ENCODE results near the gene HINT3.
"Not testable (repeated sequence)": the region's sequence is repeated elsewhere in the genome, so short reads cannot be mapped to it uniquely, and the experiment has no call there.

HINT3 gene

DNA sequence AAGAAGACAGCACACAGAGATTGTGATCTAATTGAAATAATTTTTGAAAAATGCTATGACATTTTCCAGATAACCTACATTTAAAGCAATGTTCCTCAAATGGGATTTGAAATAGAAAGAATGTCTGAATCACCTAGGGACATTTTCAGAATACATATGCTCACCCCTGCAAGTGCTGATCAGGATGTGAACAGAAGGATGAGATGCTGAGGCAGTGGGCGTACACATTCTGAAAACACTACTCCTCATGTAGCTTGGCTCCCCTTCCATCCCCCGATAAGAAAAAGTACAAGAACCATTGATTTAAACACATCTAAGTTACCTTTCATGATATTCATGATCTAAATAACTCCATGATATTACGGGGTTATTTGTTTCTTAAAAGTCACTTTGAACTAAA lies 29.9 kb upstream of the HINT3 start:
- H3K4me3 ChIP-seq (ENCODE audit: low read depth, low read length), result no peak overlapping the region
- TF ChIP-seq, protein P1, sequence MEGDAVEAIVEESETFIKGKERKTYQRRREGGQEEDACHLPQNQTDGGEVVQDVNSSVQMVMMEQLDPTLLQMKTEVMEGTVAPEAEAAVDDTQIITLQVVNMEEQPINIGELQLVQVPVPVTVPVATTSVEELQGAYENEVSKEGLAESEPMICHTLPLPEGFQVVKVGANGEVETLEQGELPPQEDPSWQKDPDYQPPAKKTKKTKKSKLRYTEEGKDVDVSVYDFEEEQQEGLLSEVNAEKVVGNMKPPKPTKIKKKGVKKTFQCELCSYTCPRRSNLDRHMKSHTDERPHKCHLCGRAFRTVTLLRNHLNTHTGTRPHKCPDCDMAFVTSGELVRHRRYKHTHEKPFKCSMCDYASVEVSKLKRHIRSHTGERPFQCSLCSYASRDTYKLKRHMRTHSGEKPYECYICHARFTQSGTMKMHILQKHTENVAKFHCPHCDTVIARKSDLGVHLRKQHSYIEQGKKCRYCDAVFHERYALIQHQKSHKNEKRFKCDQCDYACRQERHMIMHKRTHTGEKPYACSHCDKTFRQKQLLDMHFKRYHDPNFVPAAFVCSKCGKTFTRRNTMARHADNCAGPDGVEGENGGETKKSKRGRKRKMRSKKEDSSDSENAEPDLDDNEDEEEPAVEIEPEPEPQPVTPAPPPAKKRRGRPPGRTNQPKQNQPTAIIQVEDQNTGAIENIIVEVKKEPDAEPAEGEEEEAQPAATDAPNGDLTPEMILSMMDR (IDR thresholded peaks at IDR 0.05; ENCODE audit: low read depth, low read length, missing control alignments), result no peak
- DNase-seq (ENCODE audit: low read depth), result no peak

DNA sequence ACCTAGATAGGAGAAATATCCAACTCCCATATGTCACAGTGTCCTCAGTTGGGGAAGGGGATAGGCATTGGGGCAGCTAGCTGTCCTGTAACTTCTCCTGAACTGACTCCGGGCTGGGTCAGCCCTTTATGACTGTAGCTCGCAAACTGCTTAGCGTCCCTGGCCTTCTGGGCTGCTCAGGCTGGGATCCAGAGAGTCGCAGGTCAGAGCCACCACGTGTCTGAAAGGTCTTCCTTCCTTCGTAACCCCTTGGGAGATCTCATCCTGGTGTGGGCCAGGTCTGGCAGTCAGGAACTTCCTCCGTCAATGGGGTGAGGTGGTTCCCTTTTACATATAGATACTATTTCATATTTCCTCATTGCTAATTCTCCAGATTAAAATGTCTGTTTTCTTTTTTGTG lies 28.8 kb upstream of the HINT3 start:
- TF ChIP-seq, protein P1 (IDR thresholded peaks at IDR 0.05; ENCODE audit: low read depth, low read length, missing control alignments), result no peak
- DNase-seq (ENCODE audit: low read depth), result no peak
- H3K4me3 ChIP-seq (ENCODE audit: low read depth, low read length), result no peak overlapping the region

DNA sequence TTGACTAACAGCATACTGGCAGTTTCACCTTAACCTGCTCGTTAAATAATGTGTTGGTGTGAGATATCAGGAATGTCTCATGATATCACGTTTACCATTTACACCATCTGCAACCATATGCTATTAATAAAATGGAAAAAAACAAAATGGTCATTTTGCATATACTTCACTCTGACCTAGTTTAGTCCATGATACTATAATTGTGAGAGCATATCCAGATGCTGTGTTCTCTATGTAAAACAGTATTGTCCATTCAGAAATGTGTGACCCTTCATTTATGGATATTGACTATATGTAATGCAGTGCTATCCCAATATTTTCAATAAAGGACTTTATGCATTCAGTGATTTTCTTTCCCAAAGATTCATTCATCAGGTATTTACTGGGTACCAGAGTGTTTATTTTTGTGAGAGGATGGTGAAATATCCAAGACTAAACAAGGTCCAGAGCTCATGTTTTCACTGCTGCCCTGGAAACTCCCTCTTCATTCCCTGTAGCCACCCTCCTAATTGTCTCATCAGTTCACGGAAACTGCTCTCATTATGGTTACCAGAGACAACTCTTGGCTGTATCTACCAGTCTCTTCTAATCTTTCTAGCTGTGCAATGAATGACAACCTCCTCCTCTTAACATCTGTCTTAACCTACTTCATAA lies 25.7 kb upstream of the HINT3 start:
- H3K4me3 ChIP-seq (ENCODE audit: low read depth, low read length), result no peak overlapping the region
- TF ChIP-seq, protein P1 (IDR thresholded peaks at IDR 0.05; ENCODE audit: low read depth, low read length, missing control alignments), result no peak
- DNase-seq (ENCODE audit: low read depth), result no peak

DNA sequence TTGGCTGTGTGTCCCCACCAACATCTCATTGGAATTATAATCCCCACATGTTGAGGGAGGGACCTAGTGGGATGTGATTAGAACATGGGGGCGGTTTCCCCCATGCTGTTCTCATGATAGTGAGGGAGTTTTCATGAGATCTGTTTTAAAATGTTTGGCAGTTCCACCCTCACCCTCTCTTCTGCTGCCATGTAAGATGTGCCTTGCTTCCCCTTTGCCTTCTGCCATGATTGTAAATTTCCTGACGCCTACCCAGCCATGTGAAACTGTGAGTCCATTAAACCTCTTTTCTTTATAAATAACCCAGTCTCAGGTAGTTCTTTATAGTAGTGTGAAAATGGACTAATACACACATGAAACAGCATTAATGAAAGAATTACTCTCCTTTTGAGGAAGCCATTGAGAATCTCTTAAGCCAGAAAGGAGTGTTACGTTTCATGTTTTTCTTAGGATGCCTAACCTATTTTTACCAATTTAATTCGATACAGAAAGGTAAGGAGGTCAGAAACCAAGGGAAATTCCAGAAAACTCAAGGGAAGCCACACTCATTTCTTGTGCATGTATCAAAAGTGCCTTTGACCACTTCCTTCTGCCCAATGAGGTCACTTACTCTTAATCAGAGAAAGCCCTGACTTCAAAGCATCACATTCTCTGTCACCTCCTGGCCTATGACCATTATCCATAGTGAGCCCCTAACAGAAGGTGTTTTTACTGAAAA lies 24.7 kb upstream of the HINT3 start:
- DNase-seq (ENCODE audit: low read depth), result no peak
- no peak overlapping the region for H3K4me3 ChIP-seq (ENCODE audit: low read depth, low read length)
- TF ChIP-seq, protein P1 (IDR thresholded peaks at IDR 0.05; ENCODE audit: low read depth, low read length, missing control alignments), result no peak

DNA sequence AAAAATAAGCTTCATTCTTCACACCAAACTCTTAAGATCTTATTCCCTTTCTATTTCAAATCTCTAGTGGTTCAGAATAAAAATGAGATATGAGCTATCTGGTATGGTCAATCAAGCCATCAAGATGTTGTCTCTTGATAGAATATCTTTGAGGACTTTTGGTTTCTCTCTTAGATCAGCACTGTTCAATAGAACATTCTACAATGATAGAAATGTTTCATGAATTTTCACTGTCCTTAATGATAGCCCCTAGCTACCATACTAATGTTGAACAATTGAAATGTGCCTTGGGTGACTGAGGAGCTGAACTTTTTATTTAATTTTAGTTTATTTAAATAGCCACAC lies 24.1 kb upstream of the HINT3 start:
- TF ChIP-seq, protein P1 (IDR thresholded peaks at IDR 0.05; ENCODE audit: low read depth, low read length, missing control alignments), result no peak
- no peak overlapping the region for H3K4me3 ChIP-seq (ENCODE audit: low read depth, low read length)
- DNase-seq (ENCODE audit: low read depth), result no peak

DNA sequence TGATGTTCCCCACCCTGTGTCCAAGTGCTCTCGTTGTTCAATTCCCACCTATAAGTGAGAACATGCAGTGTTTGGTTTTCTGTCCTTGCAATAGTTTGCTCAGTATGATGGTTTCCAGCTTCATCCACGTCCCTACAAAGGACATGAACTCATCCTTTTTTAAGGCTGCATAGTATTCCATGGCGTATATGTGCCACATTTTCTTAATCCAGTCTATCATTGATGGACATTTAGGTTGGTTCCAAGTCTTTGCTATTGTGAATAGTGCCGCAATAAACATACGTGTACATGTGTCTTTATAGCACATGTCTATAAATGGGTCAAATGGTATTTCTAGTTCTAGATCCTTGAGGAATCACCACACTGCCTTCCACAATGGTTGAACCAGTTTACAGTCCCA lies 21.1 kb upstream of the HINT3 start:
- not testable (repeated sequence) for H3K4me3 ChIP-seq (ENCODE audit: low read depth, low read length); DNase-seq (ENCODE audit: low read depth)

DNA sequence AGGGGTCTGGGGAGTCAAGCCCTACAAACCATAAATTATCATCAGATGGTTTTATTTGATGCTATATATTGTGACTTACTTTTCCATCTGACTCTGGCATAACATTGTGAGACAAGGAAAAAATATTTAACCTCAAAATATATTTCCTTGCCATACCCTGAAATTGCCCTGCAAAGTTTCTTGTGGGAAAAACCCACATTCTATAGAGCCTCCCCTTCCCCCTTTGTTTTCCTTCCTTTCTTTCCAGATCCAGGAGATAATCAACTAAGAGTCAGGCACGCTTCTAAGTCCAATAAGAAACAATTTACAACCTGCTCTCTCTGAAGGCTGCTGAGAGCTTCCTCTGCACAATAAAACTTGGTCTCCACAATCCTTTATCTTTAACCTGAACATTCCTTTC lies 17.5 kb upstream of the HINT3 start:
- TF ChIP-seq, protein P1 (IDR thresholded peaks at IDR 0.05; ENCODE audit: low read depth, low read length, missing control alignments), result no peak
- H3K4me3 ChIP-seq (ENCODE audit: low read depth, low read length), result no peak overlapping the region
- no peak for DNase-seq (ENCODE audit: low read depth)

Measured in GM12864 (cell line).